T follicular helper cell (primary cell): ENCODE measurements around the gene CEACAM1.
"Not testable (repeated sequence)": the region's sequence is repeated elsewhere in the genome, so short reads cannot be mapped to it uniquely, and the experiment has no call there.

Experiments used
- DNase-seq: peaks from one replicate; pipeline ENCODE4 v3.0.0-alpha.2; 2020; ENCODE audit warnings: low read depth

CEACAM1 gene

GRCh38 chr19:42511340-42511739 lies 16.9 kb downstream of the CEACAM1 start:
- no peak for DNase-seq

DNA sequence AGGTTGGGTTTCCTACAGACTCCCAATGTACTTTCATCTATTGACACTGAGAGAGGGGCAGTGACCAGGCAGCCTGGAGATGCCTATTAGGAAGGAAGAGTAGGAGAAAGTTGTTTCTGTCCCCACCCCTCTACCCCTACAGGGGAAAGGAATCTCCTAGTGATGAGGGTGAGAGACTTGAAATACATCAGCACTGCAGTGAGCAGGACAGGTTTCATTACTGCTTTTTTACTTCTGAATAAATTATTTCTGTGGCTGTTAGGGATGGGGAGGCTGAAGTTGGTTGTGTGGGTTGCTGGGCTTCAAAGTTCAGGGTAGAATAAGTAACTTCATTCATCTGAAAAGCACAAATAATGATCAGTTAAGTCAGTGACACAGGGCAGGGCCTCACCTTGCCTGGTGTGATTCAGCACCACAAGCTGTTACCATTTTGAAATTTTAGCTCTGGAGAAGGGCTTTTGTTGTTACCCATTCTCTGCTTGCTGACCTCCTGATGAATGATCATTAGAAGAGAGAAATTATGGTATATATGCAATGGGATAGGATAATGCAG lies 19.3 kb downstream of the CEACAM1 start:
- DNase-seq = no peak

DNA sequence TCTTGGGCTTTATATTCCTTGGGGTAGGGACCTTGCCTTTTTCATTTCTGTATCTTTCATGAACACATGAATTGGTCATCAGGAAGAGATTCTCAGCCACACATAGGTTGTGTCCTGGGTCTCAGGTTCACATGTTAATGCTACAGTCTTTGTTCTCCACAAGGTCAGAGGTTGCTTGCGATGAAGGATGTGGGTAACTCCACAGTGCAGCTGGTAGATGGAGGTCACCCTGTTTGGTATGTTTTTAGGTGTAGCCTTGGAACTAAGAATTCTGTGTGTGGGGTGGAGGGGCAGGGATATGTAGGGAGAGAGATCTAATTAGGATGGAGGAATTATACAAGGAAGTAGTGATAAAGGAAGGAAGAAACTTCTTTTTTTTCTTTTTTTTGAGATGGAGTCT lies 23.2 kb downstream of the CEACAM1 start:
- DNase-seq = no peak

DNA sequence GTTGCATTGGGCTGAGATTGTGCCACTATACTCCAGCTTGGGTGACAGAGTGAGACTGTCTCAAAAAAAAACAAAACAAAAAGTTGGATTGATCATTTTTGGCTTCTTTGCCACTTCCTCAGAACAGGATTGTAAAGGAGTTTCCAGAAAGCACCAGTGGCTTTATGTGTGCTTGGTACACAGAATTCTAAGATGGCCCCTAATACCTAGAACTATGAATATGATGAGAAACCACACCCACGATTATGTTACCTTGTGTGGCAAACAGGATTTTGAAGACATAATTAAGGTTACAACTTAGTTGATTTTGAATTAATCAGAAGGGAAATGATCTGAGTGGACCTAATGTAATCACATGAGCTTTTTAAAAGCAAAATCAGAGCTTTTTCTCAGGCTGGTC lies 26.5 kb downstream of the CEACAM1 start:
- DNase-seq = no peak

DNA sequence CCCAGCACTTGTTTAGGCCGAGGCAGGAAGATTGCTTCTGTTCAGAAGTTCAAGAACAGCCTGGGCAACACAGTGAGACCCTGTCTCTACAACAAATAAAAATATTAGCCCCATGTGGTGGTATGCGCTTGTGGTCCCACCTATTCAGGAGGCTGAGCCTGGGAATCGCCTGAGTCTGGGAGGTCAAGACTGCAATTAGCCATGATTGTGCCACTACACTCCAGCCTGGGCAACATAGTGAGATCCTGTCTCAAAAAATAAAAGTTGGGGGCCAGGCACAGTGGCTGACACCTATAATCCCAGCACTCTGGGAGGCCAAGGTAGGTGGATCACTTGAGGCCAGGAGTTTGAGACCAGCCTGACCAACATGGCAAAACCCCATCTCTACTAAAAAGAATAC lies 27.0 kb downstream of the CEACAM1 start:
- DNase-seq = not testable (repeated sequence)

GRCh38 chr19:42498169-42498757 lies 30.0 kb downstream of the CEACAM1 start:
- no peak for DNase-seq

DNA sequence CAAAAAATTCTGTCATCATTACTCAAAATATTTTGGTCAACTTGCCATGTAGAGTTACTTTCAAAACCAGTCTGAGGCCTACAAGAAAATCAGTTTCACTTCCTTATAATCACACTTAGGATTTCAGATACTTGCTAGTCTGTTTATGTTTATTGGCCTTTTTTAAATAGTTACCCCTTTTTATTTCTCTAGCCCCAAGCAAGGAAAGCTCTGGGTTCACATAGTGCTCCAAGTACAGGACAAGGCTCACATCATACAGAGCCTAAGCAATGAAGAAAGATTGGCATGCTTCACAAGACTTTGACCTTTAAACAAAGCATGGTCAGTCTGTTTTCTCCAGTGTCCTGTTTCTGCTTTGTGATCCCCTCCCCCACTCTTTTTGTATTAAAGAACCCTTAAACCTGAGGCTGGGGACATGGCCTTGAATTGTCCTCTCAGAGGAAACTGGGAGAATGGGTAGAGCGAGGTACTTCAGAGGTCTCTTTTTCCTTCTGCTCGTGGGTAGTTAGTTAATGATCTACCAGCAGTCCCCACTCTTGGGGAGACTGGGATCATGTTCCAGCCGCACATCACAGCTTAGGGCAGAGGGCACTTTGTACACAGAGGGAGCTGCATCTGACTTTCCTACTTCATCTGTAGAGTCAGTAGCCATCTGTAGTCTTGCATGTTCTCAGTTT lies 30.7 kb downstream of the CEACAM1 start:
- no peak for DNase-seq

GRCh38 chr19:42496460-42497133 lies 31.7 kb downstream of the CEACAM1 start:
- DNase-seq = no peak

- DNase-seq = no peak
Observed at GRCh38 chr19:42495663-42496062, 32.6 kb downstream of the CEACAM1 start.

- DNase-seq = no peak
Observed at GRCh38 chr19:42494321-42494720, 34.0 kb downstream of the CEACAM1 start.

- DNase-seq = no peak
Observed at GRCh38 chr19:42488783-42489521, 39.3 kb downstream of the CEACAM1 start.

- no peak for DNase-seq
Observed at GRCh38 chr19:42487798-42488178, 40.5 kb downstream of the CEACAM1 start.

GRCh38 chr19:42487032-42487797 lies 41.1 kb downstream of the CEACAM1 start:
- no peak for DNase-seq

DNA sequence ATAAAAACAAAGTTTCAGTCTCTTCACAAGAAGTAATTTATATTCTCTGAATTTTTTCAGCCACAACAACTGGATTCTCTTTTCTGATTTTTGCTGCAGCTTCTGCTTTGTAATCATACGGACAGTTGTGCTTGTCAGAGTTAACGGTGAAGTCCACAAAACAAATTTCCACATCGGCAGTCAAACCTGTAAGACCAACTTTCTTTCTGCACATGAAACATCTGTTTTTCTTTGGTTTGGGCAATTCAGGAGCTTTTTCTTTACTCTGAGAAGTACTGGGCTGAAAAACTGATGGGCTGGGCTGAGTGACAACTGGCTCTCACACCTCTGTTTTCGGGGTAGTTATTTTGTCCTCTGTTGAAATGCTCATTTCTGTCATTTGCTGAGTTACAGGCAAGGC lies 43.2 kb downstream of the CEACAM1 start:
- DNase-seq = not testable (repeated sequence)

DNA sequence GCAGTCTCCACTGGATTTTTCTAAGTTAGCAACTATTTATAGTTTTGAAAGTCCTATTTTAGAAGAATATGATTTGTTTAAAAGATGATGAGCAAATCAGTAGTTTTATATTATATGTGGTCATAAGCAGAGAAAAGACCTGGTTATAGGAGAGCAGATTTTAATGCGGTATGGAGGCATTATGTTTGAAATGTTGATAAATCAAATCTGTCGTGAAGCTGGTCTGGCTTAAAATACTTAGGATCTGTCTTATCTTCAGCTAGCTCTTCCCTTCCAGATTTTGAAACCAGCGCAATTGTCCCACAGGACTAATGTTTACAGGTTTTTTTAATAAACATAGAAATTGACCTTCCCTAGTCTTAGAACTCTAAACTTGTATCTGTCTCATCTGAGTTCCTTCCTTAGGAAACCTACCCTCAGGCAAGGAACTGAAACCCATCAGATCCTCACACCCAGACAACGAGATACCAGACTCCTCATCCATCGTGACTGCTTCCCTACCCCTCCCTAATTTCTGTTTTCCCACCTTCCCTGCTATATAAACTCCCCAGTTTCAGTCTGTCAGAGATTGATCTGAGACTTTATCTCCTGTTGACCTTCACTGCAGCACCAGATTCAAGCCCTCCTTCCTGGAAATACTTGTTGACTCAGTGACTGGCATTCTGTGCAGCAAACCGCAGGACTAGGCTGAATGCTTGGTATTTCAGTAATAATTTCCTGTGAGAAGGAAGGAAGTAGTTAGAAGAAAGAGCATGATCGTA lies 47.8 kb downstream of the CEACAM1 start:
- DNase-seq = no peak

GRCh38 chr19:42479736-42480135 lies 48.5 kb downstream of the CEACAM1 start:
- no peak for DNase-seq

DNA sequence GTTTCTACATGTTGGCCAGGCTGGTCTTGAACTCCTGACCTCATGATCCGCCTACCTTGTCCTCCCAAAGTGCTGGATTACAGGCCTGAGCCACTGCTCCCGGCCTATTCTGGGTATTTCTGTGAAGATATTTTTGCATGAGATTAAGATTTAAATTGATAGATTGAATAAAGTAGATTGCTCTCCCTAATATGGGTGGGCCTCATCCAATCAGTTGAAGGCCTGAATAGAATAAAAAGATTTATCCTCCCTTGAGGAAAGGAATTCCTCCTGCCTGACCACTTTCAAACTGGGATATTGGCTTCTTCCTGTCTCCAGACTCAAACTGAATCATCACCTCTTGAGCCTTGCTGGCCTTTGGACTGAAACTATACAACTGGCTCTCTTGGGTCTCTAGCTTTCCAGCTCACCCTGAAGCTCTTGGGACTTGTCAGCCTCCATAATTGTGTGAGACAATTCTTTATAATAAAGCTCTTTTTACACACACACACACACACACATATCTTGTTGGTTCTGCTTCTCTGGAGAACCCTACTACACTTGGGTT lies 49.4 kb downstream of the CEACAM1 start:
- DNase-seq = no peak

DNA sequence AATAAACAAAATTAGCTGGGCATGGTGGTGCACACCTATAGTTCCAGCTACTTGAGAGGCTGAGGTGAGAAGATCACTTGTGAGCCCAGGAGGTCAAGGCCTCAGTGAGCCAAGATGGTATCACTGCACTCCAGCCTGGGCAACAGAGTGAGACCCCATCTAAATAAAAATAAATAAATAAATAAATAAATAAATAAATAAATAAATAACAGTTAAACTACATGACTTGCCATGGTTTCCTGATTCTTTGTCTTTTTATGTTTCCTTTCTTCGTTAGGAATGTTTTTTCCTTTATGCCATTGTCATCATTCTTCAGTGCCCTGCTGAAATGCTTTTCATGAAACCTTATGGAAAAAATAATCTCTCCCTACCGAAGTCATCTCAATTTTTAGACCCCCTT lies 50.3 kb downstream of the CEACAM1 start:
- DNase-seq = no peak

DNA sequence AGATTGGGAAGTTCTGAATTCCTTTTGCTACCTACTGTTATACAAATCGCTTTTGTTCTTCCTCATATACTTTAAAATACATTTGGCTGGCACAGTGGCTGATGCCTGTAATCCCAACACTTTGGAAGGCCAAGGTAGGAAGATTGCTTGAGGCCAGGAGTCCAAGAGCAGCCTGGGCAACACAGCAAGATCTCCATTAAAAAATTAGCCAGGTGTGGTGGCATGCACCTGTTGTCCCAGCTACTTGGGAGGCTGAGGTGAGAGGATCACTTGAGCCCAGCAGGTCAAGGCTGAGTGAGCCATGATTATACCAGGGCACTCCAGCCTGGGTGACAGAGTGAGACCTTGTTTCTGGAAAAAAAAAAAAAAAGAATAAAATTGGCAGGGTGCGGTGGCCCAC lies 51.2 kb downstream of the CEACAM1 start:
- DNase-seq = no peak

DNA sequence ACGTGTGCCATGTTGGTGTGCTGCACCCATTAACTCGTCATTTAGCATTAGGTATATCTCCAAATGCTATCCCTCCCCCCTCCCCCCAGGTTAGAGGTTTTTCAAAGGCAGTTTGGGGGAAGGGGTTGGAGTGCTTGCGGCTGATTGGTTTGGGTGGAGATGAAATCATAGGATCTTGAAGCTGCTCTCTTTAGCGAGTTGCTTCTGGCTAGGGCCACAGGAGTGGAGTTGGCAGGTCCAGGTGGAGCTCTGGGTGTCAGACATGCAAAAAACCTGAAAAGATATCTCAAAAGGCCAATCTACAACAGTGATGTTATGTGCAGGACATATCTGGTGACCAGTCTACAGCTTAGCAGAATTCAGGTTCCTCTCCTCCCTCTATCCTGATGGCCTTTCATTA lies 52.9 kb downstream of the CEACAM1 start:
- DNase-seq = no peak

GRCh38 chr19:42474743-42475142 lies 53.5 kb downstream of the CEACAM1 start:
- no peak for DNase-seq
